Esophagus squamous epithelium (tissue), 4 donors: Measurements from ENCODE around the gene LRRC4C.

Experiments
- POLR2A ChIP-seq, 4 donors: fragments of 450-650 bp; IDR thresholded peaks; one replicate each; pipeline ENCODE4 v1.6.1; 2017; ENCODE audit warnings: antibody characterized with exemption in 4 of 4, mild to moderate bottlenecking in 4 of 4, moderate library complexity in 3 of 4
- TF ChIP-seq, protein P1 (sequence below), 6 experiments: fragments of 450-650 bp in 4 of 6; fragments of 200-600 bp in 2 of 6; sonication (generic) in 2 of 6; IDR thresholded peaks; one replicate each; pipeline ENCODE4 v1.5.1; 2016 to 2019; ENCODE audit warnings: antibody characterized with exemption in 6 of 6, mild to moderate bottlenecking in 4 of 6, moderate library complexity in 4 of 6

- TF ChIP-seq, protein P1, sequence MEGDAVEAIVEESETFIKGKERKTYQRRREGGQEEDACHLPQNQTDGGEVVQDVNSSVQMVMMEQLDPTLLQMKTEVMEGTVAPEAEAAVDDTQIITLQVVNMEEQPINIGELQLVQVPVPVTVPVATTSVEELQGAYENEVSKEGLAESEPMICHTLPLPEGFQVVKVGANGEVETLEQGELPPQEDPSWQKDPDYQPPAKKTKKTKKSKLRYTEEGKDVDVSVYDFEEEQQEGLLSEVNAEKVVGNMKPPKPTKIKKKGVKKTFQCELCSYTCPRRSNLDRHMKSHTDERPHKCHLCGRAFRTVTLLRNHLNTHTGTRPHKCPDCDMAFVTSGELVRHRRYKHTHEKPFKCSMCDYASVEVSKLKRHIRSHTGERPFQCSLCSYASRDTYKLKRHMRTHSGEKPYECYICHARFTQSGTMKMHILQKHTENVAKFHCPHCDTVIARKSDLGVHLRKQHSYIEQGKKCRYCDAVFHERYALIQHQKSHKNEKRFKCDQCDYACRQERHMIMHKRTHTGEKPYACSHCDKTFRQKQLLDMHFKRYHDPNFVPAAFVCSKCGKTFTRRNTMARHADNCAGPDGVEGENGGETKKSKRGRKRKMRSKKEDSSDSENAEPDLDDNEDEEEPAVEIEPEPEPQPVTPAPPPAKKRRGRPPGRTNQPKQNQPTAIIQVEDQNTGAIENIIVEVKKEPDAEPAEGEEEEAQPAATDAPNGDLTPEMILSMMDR (IDR thresholded peaks at IDR 0.05), result no peak
- TF ChIP-seq POLR2A (IDR thresholded peaks at IDR 0.05), result no peak
These were observed 59.3 kb downstream of the LRRC4C start for GRCh38 chr11:41400124-41400523.
